Stimulated activated naive CD8-positive, alpha-beta T cell treated with anti-CD3 and anti-CD28 coated beads, Interleukin-15, amount 100 ng/mL, for 72 hours (primary cell): ENCODE measurements around the gene UCHL1.

Experiments used
- ATAC-seq: fragments of 150-1000 bp; cut with Tn5 transposase; 2 replicates; pipeline ENCODE4 v1.10.0; 2021; ENCODE audit warnings: mild to moderate bottlenecking, moderate library complexity
- DNase-seq, 2 donors: peaks; one replicate each; pipeline ENCODE4 v3.0.0; 2021 to 2022
- H3K27ac Mint-ChIP-seq, 2 donors: one replicate each; pipeline ENCODE4 v1.8.0; 2022; ENCODE audit warnings: mild to moderate bottlenecking in 2 of 2, mixed read lengths in 2 of 2, moderate library complexity in 2 of 2
- H3K27me3 Mint-ChIP-seq: one replicate; pipeline ENCODE4 v1.8.0; 2022; ENCODE audit warnings: mixed read lengths
- H3K4me1 Mint-ChIP-seq: one replicate; pipeline ENCODE4 v1.8.0; 2022; ENCODE audit warnings: mild to moderate bottlenecking, mixed read lengths
- H3K4me3 Mint-ChIP-seq, 2 donors: one replicate each; pipeline ENCODE4 v1.8.0; 2022; ENCODE audit warnings: mild to moderate bottlenecking in 2 of 2, mixed read lengths in 2 of 2, moderate library complexity in 1 of 2
- H3K9me3 Mint-ChIP-seq, 2 donors: one replicate each; pipeline ENCODE4 v1.8.0; 2022; ENCODE audit warnings: mixed read lengths in 2 of 2

UCHL1 gene

DNA sequence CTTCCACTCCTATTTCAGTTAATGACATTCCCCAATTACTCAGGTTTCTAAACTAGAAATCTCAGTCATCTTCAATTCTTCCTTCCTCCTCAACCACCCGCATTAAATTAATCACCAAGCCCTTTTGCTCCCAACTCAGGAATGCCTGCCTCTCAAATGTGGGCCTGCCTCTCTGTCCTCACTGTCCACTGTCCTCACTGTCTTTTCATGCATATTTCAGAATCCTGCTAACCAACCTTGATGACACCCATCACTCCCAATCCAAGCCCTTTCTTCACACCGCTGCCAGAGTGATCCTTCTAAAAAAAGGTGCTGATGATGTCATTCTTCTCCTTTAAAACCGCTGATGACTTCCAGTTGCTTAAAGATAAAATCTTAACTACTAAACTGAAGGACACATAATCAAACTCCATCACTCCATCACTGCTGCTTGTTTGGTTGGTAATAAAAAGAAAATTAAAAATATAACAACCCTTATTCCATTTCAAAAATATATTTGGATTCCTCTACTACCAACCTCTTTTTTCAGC is 37.2 kb upstream of the UCHL1 start:
- Mint-ChIP-seq H3K4me1 (peaks cover 23% of the 10 kb centered on the region), H3K9me3 (no peaks in the 10 kb centered on the region), H3K27me3 (peaks cover 60% of the 10 kb centered on the region), H3K4me3 (no peak overlapping the region), H3K27ac (no peak overlapping the region)
- DNase-seq (no peak), ATAC-seq (no peak)

DNA sequence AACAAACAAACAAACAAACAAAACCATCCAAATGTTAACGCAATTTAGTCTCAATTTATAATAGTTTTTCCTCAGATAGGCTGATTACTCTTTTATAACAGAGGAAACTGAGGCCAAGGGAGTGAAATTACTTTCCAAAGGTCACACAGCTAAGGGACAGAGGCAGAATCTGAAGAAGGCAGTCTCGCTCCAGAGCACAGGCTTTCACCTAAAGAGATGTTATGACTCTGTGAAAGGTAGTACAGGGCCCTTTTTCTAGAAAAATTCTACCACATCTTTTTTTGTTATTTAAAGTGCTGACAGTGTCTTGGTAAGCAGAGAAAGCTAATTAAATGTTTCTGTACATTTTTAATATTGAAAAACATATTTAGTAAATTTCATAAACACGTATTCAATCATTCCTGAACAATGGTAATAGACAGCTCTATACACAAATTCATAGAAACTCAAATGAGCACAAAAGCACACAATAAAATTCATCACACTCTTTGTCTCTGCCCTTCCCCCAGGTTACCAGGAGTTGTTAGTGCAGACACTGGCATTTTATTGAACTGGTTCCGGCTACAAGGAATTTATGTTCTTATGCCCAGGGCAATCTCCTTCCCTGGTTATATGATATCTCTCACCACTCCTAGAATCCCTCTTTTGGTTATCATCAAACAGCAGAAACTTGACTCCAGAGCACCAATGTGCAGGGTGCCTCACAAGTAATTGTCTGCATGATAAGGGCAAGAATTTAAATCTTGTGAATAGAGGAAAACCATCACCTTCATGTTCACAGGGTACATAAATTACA is 34.7 kb upstream of the UCHL1 start:
- H3K9me3 Mint-ChIP-seq: no peaks in the 10 kb centered on the region
- peaks cover 45% of the 10 kb centered on the region for H3K27me3 Mint-ChIP-seq
- no peak overlapping the region for H3K4me3 Mint-ChIP-seq
- no peak overlapping the region for H3K27ac Mint-ChIP-seq
- peaks cover under 1% of the 10 kb centered on the region for H3K4me1 Mint-ChIP-seq
- ATAC-seq (no peak), DNase-seq (no peak)

DNA sequence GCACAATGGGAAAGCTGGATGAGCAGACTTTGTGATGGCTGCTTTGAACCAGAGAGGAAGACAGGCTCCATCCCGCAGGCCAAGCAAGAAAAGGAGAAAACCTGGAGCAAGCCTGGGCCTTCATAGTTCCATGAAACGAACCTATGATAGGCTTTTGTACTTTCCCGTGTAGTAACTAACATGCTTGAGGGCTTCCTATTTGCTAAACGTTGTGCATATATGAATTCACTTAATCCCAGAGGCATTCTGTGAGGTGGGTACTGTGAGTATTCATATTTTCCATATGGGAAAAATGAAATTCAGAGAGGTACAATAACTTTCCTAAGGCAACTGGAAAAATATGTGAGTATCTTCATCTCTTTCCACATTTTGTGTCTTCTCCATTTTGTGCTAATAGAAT is 28.8 kb upstream of the UCHL1 start:
- Mint-ChIP-seq H3K27me3 (peaks cover 24% of the 10 kb centered on the region), H3K27ac (no peak overlapping the region), H3K4me1 (no peaks in the 10 kb centered on the region), H3K9me3 (no peaks in the 10 kb centered on the region), H3K4me3 (no peak overlapping the region)
- ATAC-seq: no peak
- DNase-seq: no peak

DNA sequence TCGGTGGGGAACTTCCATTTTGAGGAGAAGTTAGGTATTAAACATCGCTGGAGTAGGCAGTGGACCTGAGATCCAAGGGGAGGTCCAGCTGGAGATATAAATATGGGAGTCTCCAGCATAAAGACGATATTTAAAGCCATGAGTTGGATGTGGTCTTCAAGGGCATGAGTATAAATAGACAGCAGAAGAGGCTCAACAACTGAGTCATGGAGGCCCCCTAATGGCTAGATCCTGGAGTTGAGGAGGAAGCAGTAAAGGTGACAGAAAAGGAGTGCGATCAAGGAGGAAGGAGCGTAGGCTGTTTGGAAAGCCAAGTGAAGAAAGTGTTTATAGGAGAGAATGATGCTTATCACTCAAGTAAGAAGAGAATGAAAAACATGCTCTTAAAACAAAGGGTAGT is 24.3 kb upstream of the UCHL1 start:
- no peaks in the 10 kb centered on the region for H3K4me1 Mint-ChIP-seq
- peaks cover 13% of the 10 kb centered on the region for H3K27me3 Mint-ChIP-seq
- ATAC-seq (no peak), DNase-seq (no peak)
- H3K9me3 Mint-ChIP-seq: no peaks in the 10 kb centered on the region
- no peak overlapping the region for H3K27ac Mint-ChIP-seq
- H3K4me3 Mint-ChIP-seq: no peak overlapping the region

DNA sequence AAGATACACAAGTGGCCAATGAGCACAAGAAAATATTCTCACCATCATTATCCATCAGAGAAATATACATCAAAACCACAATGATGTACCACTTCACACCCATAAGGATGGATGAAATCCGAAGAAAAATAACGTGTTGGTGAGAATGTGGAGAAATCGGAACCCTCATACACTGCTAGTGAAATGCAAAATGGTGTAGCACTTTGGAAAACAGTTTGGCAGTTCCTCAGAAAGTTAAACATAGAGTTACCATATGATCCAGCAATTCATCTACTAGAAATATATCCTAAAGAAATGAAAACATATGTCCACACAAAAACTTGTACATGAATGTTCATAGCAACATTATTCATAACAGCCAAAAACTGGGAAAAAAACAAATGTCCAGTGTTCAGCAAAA is 23.9 kb upstream of the UCHL1 start:
- Mint-ChIP-seq H3K4me1 (no peaks in the 10 kb centered on the region), H3K27ac (no peak overlapping the region), H3K4me3 (no peak overlapping the region), H3K9me3 (no peaks in the 10 kb centered on the region), H3K27me3 (peaks cover 8% of the 10 kb centered on the region)
- no peak for DNase-seq
- ATAC-seq: no peak

DNA sequence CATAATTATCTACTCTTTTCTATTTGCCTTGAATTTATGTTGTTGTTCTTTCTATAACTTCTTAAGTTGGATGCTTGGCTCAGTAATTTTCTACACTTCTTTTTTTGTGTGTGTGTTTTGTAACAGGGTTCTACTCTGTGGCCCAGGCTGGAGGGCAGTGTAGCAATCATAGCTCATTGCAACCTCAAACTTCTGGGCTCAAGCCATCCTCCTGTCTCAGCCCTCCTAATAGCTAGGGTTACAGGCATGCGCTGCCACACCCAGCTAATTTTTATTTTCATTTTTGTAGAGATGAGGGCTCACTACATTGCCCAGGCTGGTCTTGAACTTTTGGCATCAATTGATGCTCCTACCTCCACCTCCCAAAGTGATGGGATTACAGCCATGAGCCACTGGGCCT is 20.7 kb upstream of the UCHL1 start:
- DNase-seq: no peak
- no peak overlapping the region for H3K4me3 Mint-ChIP-seq
- no peak overlapping the region for H3K27ac Mint-ChIP-seq
- H3K4me1 Mint-ChIP-seq: no peaks in the 10 kb centered on the region
- no peak for ATAC-seq
- H3K27me3 Mint-ChIP-seq: no peaks in the 10 kb centered on the region
- H3K9me3 Mint-ChIP-seq: no peaks in the 10 kb centered on the region

DNA sequence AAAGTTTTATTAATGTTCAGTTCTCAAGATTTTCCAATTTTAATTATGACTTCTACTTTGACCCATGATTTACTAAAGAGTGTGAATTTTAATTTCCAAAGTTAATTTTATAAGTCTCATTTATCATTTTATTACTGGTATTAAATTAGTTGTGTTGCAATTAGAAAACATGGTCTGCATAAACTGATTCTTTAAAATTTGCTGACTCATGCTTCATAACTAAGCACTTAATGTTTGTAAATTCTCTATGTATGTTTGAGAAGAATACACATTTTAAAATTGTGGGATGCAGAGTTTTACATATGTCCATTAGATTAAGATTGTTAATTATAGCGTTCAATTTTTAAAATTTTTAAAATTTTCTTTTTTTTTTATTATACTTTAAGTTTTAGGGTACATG is 20.2 kb upstream of the UCHL1 start:
- H3K27ac Mint-ChIP-seq: no peak overlapping the region
- no peak overlapping the region for H3K4me3 Mint-ChIP-seq
- no peak for DNase-seq
- ATAC-seq: no peak
- H3K27me3 Mint-ChIP-seq: no peaks in the 10 kb centered on the region
- no peaks in the 10 kb centered on the region for H3K4me1 Mint-ChIP-seq
- H3K9me3 Mint-ChIP-seq: no peaks in the 10 kb centered on the region

DNA sequence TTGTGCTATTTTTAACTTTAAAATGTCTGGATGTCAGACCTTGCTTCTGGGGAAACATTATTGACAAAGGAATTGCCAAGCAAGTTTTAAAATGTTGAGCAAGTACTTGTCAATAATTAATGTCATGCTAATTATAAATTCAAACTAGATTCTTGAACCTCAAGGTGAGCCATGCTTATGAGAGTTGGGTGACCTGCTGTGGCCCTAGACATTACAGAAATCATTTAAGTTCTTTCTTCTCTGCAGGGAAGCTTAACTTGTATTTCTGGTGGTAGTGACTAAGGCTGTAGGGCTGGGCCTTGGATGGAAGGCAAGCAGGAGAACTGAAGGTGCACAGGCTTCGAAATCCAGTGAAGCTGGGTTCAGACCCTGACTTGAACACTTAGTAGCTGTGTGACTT is 14.8 kb upstream of the UCHL1 start:
- H3K4me1 Mint-ChIP-seq: no peaks in the 10 kb centered on the region
- DNase-seq (no peak), ATAC-seq (no peak)
- peak overlapping the region in 1 of 2 donors; percentile 59 for H3K27ac Mint-ChIP-seq
- H3K4me3 Mint-ChIP-seq: no peak overlapping the region
- H3K9me3 Mint-ChIP-seq: no peaks in the 10 kb centered on the region
- H3K27me3 Mint-ChIP-seq: no peaks in the 10 kb centered on the region

DNA sequence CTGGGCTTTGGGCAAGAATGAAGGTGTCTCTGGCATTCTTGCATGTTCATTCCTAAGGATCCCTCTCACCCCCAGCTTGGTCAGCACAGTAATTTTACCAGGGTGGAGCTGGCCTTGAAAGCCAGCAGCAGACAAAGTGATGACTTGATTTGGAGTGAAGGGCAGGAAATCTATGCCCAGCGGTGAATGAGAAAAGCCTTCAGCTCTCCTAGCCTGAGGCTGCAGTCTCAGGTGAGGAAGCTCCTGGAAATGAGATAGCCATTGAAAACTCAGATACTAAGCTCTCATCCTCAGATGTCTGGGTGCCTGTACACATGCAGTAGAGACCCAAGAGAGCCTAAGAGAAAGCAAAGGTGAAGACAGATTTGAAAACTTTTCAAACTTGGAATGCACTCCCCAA is 10.7 kb upstream of the UCHL1 start:
- no peak overlapping the region for H3K4me3 Mint-ChIP-seq
- H3K27ac Mint-ChIP-seq: no peak overlapping the region
- ATAC-seq (no peak), DNase-seq (no peak)
- H3K9me3 Mint-ChIP-seq: no peaks in the 10 kb centered on the region
- peaks cover 14% of the 10 kb centered on the region for H3K27me3 Mint-ChIP-seq
- H3K4me1 Mint-ChIP-seq: no peaks in the 10 kb centered on the region

DNA sequence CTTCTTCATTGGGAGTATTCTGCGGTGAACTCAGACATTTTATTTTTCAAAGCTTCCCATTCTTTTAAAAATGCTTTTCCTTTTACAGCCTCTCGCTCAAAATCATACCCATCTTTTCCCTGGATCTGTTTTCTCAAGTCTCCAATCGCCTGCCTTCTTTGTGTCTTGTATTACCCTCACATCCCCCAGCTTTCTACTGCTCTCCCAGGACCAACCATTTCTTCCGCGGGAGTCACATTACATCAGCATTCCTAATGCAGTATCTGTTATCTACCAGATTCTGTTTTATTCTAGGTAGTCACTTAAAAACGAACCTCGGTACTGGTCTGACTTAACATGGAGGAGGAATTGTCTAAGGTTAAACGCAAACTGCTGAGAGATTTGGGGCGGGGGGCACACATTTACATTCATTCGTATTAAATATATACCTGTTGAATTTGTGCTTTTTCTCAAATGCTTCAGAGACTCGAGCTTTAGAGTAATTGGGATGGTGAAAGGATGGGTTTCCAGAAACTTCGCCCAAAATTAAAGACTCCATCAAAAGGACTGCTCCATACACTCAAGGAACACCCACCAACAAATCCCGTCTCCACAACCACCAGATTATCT is 493 bp upstream of the UCHL1 start:
- DNase-seq: no peak
- no peak for ATAC-seq
- peaks cover 61% of the 10 kb centered on the region for H3K27me3 Mint-ChIP-seq
- no peaks in the 10 kb centered on the region for H3K9me3 Mint-ChIP-seq
- peaks cover 8% of the 10 kb centered on the region for H3K4me1 Mint-ChIP-seq
- peak overlapping the region in 1 of 2 donors; percentile 71 for H3K4me3 Mint-ChIP-seq
- no peak overlapping the region for H3K27ac Mint-ChIP-seq

DNA sequence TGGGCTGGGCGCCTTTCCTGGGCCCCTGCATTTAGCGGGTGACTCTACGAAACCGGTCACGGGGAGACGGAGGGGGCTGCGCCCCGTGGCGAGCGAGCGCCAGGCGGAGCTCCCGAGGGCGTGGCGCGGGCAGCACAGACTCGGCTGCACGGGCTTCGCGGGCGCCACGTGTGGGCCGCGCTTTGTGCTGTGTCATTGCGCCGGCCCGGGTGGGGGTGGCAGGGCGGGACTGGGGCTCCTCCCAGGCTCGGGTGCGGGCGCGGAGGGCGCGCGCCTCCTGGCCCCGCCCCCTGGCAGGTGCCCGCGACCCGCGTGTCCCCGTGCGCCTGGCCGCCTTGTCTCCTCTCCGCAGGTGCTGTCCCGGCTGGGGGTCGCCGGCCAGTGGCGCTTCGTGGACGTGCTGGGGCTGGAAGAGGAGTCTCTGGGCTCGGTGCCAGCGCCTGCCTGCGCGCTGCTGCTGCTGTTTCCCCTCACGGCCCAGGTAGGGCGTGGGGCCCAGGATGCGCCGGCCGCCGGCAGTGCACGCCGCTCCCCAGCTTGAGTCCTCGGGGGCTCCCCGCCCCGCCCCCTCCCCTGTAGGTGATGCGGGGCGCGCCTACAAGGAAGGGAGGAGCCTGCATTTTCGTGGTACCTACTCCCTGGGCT is 651 bp downstream of the UCHL1 start:
- Mint-ChIP-seq H3K27ac (peak overlapping the region in 1 of 2 donors; percentile 85), H3K27me3 (peaks cover 62% of the 10 kb centered on the region)
- peak; percentile 29 to 31 for DNase-seq

DNA sequence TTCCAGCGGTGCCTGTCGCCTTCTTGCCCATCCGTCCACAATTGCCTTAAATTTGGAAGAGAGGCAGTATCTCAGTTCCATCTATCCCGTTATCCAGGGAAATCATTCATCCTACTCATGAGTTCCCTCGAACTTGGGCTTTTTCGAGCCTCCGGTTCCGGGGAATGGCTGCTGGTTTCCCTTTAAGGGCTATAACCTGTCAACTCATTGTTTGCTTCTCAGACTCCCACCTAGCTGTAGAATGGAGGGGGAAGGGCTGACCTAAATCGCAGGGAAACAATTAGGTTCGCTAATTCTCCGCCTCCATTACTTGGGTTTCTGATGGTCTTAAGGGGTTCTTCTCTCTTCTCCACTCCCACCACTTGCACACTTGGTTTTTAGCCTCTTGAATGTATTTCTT is 1.2 kb downstream of the UCHL1 start:
- DNase-seq: no peak
- peaks cover 62% of the 10 kb centered on the region for H3K27me3 Mint-ChIP-seq
- H3K27ac Mint-ChIP-seq: peak overlapping the region in 1 of 2 donors; percentile 85
- peaks cover 8% of the 10 kb centered on the region for H3K4me1 Mint-ChIP-seq
- ATAC-seq: no peak
- no peaks in the 10 kb centered on the region for H3K9me3 Mint-ChIP-seq
- H3K4me3 Mint-ChIP-seq: peak overlapping the region; percentile 66 to 73

More for the DNA sequence above, 651 bp downstream of the UCHL1 start:
- Mint-ChIP-seq H3K4me3 (peak overlapping the region; percentile 66 to 73), H3K4me1 (peaks cover 8% of the 10 kb centered on the region), H3K9me3 (no peaks in the 10 kb centered on the region)
- peak; percentile 79 for ATAC-seq

DNA sequence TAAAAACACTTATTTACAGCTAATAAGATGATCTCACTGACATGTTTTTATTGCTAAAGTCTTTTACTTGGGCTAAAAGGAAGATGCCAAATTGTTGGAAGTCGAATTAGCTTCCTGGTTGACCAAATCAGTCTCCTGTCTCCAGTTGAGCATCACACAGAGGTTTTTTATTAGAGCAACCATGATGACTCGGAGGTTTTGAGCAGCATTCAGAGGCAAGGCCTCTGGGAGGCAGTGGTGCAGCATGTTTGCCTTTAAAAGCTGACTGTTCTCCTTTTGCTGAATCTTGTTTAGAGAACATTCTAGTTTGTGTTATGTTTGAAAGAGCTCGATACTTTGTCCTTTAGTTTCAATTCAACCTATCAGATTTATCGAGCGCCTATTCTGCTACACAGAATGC is 2.1 kb downstream of the UCHL1 start:
- DNase-seq (no peak), ATAC-seq (no peak)
- H3K9me3 Mint-ChIP-seq: no peaks in the 10 kb centered on the region
- H3K4me3 Mint-ChIP-seq: no peak overlapping the region
- H3K4me1 Mint-ChIP-seq: peaks cover 8% of the 10 kb centered on the region
- H3K27ac Mint-ChIP-seq: no peak overlapping the region
- peaks cover 70% of the 10 kb centered on the region for H3K27me3 Mint-ChIP-seq

DNA sequence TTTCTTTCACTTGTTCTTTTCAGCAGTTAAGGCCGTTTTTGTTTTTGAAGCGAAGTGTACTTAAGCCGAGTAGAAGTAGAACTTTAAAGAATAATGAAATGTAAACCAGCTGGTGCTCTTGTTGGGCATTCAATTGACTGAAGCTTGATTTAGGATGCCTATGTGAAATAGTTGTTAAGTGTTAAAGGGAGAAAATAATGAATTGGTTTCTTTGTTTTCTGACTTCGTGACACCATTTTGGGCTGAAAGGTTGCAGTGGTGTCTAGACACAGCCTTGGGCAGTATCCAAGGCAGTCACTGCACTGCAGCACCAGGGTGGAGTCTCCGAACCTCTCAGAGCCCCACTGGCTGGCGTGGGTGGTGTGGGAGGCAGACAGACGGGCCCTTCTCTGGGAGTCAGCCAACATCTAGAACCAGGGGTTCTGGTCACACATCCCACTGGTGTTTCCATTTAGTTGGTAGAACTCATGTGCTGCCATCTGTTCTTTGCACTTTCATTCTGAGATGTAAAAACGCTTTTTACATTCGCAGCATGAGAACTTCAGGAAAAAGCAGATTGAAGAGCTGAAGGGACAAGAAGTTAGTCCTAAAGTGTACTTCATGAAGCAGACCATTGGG is 3.5 kb downstream of the UCHL1 start:
- Mint-ChIP-seq H3K4me3 (no peak overlapping the region), H3K4me1 (peaks cover 8% of the 10 kb centered on the region), H3K27ac (no peak overlapping the region), H3K27me3 (peaks cover 60% of the 10 kb centered on the region), H3K9me3 (no peaks in the 10 kb centered on the region)
- ATAC-seq (no peak), DNase-seq (no peak)

DNA sequence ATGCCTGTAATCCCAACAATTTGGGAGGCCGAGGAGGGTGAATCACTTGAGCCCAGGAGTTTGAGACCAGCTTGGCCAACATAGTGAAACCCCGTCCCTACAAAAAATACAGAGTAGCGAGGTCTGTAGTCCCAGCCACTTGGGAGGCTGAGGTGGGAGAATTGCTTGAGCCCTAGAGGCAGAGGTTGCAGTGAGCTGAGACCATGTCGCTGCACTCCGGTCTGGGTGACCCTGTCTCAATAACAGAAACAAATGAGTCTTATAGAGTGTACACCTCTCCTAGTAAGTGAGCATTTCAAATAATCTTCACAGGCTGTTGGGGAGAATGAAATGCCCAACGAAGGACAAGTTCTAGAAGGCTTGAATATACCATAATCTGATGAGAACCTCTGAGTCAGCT is 5.5 kb downstream of the UCHL1 start:
- H3K27ac Mint-ChIP-seq: no peak overlapping the region
- no peak for ATAC-seq
- peaks cover 48% of the 10 kb centered on the region for H3K27me3 Mint-ChIP-seq
- H3K4me1 Mint-ChIP-seq: peaks cover 8% of the 10 kb centered on the region
- DNase-seq: no peak
- H3K9me3 Mint-ChIP-seq: no peaks in the 10 kb centered on the region
- H3K4me3 Mint-ChIP-seq: no peak overlapping the region

DNA sequence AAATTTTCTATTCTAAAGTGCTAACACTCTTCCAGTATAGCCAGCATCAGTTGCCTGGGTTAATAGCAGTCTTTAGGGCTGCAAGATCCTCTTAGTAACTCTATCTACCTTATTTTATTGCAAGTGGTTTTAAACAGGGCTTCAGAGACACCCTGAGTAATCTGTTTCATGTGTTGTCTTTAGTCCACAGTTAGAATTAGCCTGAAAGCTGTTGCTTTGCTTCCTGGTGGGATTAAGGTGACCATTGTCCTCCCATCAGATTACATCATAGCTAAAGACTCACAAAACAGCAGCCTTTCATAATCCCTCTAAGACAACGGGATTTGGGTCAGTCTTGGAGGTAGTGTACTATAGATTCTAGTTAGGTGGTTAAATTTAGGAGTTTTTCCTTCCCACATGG is 7.5 kb downstream of the UCHL1 start:
- H3K27ac Mint-ChIP-seq: no peak overlapping the region
- DNase-seq: no peak
- no peaks in the 10 kb centered on the region for H3K9me3 Mint-ChIP-seq
- H3K4me3 Mint-ChIP-seq: no peak overlapping the region
- peaks cover 31% of the 10 kb centered on the region for H3K27me3 Mint-ChIP-seq
- H3K4me1 Mint-ChIP-seq: no peaks in the 10 kb centered on the region
- ATAC-seq: no peak
